SHP77 treated with DMSO at 0.1 percent for 48 hours (cell line): Measurements from ENCODE around the gene SMC6.

ENCODE experiments used
- DNase-seq: peaks from one replicate; lab custom pipeline; 2025; lab: John Stamatoyannopoulos, UW

SMC6 gene

DNA sequence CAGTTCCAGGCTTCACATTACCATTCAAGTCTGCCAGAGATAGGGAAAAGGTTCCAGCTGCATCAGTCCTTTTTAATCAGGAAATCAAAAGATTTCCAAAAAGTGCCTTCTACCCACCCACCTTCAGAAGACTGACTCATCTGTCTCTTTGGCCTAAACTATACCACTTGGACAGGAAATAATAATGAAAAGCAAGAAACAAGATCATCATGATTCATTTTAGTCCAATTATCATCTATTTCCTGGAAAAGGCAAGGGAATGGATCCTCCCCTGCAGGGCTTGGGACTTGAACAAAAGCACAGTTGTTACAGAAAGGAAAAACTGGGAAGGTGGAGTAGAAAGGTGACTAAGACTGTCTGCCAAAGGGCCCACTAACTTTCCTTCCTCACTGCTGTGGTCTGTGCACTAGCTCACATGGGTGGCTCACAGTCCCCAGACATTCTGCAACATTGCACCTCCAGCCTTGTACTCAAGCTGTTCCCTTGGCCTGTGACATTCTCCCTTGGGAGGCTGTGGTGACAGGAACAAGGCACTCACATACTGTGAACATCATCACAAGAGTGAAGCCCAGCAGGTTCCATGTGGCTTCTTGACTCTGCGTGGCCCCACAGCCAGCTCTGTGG lies 137.8 kb downstream of the SMC6 start:
- DNase-seq: no peak

DNA sequence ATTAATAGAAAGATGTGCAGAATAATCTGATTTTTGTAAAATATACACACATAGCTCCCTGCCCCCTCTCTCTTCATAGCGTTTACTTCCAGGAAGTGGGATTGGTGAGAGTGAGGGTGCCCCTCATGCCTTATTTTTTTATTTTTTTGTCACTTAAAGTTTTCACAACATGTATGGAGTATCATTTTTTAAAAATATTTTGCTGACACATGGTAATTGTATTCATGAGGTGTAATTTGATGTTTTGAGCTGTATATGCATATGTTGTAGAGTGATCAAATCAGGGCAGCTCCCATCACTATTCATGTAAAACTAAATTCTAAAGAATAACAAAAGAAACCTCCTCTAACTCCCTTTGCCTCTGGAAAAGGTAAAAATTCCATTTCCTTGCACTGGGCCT lies 138.5 kb downstream of the SMC6 start:
- no peak for DNase-seq

DNA sequence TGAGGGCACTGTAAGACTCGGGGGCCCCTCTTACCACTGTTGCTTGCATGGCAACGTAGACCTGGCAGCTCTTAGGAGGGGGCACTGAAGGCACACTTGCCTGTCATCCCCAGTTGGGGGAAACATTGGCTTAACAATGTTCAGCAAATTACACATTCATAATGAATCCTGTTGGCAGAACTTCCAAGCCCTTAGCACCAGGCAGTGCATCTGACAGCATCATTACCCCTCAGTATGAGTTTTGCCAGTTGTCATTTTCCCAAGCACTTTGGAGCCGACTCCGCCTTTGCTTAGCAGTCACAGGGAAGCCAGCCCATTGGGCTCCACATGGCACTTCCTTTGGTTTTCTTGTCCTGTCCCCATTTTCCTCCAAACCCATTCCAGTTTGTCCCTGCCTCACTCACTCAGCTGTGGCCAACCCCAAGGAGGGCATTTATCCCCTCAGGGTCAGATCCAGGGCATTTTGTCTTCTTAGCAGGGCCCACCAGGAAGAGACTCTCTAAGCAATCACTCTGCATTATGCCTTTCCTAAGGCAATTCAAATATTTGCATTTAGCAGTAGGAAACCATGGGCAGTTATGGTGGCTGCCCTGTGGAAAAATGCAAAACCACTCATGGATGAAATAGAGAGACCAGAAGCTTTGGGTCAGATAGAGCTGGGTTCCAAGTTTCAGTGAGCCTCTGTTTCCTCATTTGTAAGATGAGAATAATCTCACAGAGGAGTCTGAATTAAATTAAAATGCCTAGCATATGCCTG lies 139.3 kb downstream of the SMC6 start:
- DNase-seq: no peak
